AG04449 (cell line): ENCODE results near the gene TRIO.

ENCODE experiments used
- CTCF ChIA-PET: fragments of 350-600 bp; formaldehyde crosslinking; extraction: SDS; loops from one replicate; lab custom pipeline; 2021; ENCODE audit warnings: antibody characterized with exemption; lab: Yijun Ruan, JAX
- POLR2A ChIA-PET: fragments of 400-600, 350-600 bp; formaldehyde crosslinking; extraction: SDS; loops from one replicate; lab custom pipeline; 2020; ENCODE audit warnings: antibody characterized with exemption, inconsistent platforms; lab: Yijun Ruan, JAX
- DNase-seq: peaks from one replicate; pipeline ENCODE4 v3.0.0-alpha.2; 2010; ENCODE audit warnings: low read depth, low spot score
- H3K4me3 ChIP-seq: 2 replicates; pipeline ENCODE4 v1.5.1; 2011; ENCODE audit warnings: low read depth, mild to moderate bottlenecking, control low read depth, low read length
- CTCF ChIP-seq: IDR thresholded peaks from one replicate; pipeline ENCODE4 v1.5.1; 2011; ENCODE audit warnings: mild to moderate bottlenecking, moderate library complexity, low read length, control low read depth, inconsistent platforms; ENCODE audit not compliant: insufficient read depth; ENCODE audit errors: missing control alignments

TRIO gene

GRCh38 chr5:14327624-14328023 lies 184.5 kb downstream of the TRIO start:
- TF ChIP-seq CTCF: no peak
- DNase-seq: no peak
- ChIA-PET POLR2A (no interaction called here), CTCF (interaction anchor here (0.7 to 1.5 kb wide), 3 partner anchors 10 to 24 kb away, joined by 3 to 4 read pairs (median 3); no protein-coding TSS in a partner anchor)
- no peak overlapping the region for H3K4me3 ChIP-seq

GRCh38 chr5:14328144-14328543 lies 185.0 kb downstream of the TRIO start:
- CTCF ChIA-PET: interaction anchor here (0.7 to 1.5 kb wide), 3 partner anchors 9 to 24 kb away, joined by 3 to 4 read pairs (median 3); no protein-coding TSS in a partner anchor
- no peak for TF ChIP-seq CTCF
- H3K4me3 ChIP-seq: no peak overlapping the region
- POLR2A ChIA-PET: no interaction called here
- DNase-seq: no peak

GRCh38 chr5:14330291-14330690 lies 187.1 kb downstream of the TRIO start:
- ChIA-PET POLR2A (interaction anchor here (0.8 kb wide), 1 partner anchor 15 kb away, joined by 3 read pairs; no protein-coding TSS in a partner anchor), CTCF (interaction anchor here (0.7 to 1.9 kb wide), 5 partner anchors 9 to 351 kb away, joined by 3 to 7 read pairs (median 4); no protein-coding TSS in a partner anchor)
- H3K4me3 ChIP-seq: no peak overlapping the region
- TF ChIP-seq CTCF: no peak
- DNase-seq: no peak

GRCh38 chr5:14330729-14331385 lies 187.7 kb downstream of the TRIO start:
- H3K4me3 ChIP-seq: no peak overlapping the region
- CTCF ChIA-PET: interaction anchor here (0.7 to 1.9 kb wide), 3 partner anchors 8 to 21 kb away, joined by 4 to 7 read pairs (median 4); no protein-coding TSS in a partner anchor
- no peak for DNase-seq
- no peak for TF ChIP-seq CTCF
- POLR2A ChIA-PET: no interaction called here

GRCh38 chr5:14331386-14331781 lies 188.2 kb downstream of the TRIO start:
- CTCF ChIA-PET: interaction anchor here (0.7 to 1.8 kb wide), 2 partner anchors 11 to 34 kb away, joined by 3 to 4 read pairs; no protein-coding TSS in a partner anchor
- DNase-seq: no peak
- no peak overlapping the region for H3K4me3 ChIP-seq
- no peak for TF ChIP-seq CTCF
- POLR2A ChIA-PET: no interaction called here

GRCh38 chr5:14332038-14332631 lies 189.0 kb downstream of the TRIO start:
- ChIA-PET POLR2A (no interaction called here), CTCF (interaction anchor here (0.7 to 1.8 kb wide), 2 partner anchors 10 to 33 kb away, joined by 3 to 4 read pairs; no protein-coding TSS in a partner anchor)
- DNase-seq: no peak
- no peak for TF ChIP-seq CTCF
- no peak overlapping the region for H3K4me3 ChIP-seq
